ENCODE measurements around the gene MYO10.
"Not testable (repeated sequence)": the region's sequence is repeated elsewhere in the genome, so short reads cannot be mapped to it uniquely, and the experiment has no call there.

MYO10 gene

DNA sequence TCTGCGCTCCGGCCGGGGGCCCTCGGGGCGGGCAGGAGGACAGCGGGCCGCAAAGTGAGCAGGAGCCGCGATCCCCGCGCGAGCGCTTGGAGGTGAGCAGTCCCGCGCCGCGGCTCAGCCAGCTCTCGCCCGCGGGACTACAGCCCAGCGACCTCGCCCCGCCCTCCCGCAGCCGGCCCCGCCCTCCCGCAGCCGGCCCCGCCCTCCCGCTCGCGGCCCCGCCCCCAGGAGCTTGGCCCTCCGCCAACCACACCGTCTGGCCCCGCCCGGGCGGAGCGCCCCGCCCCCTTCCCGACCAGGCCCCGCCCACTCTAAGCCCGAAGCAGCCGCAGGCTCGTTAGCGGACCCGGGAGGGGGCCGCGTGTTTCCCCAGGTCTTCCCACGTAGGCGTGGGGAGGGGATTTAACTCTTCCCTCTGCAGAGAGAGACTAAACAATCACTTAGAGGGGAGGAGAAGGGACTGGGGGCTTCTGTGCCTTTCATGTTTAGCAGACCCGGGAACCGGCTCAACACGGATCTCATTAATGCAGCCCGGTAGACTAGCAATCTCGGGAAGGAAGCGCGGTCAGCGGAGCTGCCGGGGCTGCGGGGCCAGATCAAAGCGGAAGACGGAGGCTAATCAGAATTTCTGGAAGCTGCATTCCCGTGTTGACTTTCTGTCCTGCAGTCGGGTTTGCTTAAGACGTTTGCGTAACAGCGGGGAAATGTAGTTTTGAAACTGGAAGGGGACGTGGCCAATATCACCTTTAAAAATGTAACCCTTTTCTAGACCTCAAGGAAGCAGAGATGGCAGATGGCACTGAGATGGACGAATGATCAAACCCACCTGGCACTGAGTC lies at the start of gene MYO10:
Gene MYO10, minus strand, starts transcription at position 139 of the 839 bp plus-strand sequence. CDS start 480 bp downstream, outside the sequence.
- peak; percentile 43 to 74 for DNase-seq

DNA sequence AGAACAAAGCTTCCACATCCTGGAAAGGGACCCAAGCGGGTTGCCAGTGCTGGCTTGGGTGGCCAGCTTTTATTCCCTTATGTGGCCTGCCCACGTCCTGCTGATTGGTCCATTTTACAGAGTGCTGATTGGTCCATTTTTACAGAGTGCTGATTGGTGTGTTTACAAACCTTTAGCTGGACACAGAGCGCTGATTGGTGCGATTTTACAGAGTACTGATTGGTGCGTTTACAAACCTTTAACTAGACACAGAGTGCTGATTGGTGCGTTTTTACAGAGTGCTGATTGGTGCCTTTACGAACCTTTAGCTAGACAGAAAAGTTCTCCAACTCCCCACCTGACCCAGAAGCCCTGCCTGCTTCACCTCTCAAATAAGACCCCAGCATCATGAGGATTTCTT lies 49.2 kb upstream of the MYO10 start:
- DNase-seq = not testable (repeated sequence)

DNA sequence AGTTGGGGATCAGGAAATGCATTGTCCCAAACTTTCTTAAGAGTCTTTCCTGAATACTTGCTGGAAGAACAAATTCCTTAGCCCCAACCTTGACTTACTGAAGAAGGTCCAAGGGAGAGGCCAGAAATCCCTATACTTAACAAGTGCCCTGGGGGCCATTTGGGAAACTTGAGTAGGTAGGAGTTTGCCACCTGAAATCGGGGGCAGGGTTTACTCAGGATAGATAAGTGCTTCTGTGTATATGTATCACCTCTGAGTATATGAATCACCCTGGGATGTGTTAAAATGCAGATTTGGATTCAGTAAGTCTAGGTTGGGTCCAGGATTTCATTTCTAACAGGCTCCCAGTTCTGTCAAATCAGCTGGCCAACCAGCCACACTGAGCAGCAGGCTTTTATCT lies 47.9 kb upstream of the MYO10 start:
- DNase-seq = no peak

DNA sequence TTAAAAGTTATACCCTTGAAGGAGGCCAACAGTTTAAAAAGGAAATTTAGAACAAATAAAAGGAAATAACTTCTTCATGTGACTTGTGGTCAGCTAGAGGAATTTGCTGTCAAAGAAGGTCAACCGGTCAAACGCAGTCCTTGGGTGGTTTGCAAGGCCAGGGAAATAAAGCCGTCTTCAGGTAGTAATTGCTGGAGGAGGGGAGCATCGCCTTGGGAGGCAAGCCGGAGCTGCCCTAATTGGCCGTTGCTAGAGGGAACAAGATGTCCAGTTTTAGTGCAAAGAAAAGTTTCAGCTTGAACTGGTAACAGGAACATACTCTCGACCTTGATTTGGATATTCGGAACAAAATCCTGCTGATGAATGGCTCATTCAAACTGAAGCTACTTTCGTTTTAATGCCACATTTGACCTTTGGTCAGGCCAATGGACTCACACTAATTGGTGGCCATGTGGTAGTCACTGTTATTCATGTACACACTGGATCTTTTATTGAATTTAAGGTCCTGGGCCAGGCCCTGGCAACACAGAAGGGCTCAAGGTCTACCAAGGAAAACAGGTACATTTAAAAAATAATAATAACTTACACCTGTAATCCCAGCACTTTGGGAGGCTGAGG lies 47.0 kb upstream of the MYO10 start:
- DNase-seq = no peak

DNA sequence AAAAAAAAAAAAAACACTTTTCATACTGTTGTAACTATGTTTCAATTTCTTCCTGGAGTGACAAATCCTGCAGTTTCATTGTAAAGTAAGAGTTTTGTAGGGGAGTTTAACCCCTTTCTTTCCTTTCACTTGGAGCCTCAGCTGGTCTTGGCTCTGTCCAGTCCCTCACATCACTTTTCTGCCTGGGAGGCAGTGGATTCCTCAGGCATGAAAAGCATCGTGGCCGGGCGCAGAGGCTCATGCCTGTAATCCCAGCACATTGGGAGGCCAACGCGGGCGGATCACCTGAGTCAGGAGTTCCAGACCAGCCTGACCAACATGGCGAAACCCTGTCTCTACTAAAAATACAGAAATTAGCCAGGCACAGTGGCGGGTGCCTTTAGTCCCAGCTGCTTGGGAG lies 45.6 kb upstream of the MYO10 start:
- no peak for DNase-seq

DNA sequence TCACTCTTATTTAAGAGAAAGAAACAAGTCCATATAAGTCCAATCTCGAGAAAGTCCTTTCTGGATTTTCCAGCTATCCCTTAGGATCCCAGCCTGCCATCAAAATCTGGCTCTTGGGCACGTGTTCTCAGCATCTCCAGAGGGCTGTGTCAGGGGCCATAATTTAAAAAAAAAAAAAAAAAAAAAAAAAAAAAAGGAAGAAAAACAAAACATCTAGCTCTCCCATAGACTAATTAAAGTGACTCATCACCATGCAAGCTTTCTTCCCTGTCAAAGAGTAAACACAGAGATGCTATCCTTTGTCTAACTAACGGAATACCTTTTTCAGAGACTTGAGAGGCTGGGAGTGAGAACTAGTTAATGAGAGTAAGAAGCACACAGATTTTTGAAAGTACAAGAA lies 44.9 kb upstream of the MYO10 start:
- DNase-seq = no peak

DNA sequence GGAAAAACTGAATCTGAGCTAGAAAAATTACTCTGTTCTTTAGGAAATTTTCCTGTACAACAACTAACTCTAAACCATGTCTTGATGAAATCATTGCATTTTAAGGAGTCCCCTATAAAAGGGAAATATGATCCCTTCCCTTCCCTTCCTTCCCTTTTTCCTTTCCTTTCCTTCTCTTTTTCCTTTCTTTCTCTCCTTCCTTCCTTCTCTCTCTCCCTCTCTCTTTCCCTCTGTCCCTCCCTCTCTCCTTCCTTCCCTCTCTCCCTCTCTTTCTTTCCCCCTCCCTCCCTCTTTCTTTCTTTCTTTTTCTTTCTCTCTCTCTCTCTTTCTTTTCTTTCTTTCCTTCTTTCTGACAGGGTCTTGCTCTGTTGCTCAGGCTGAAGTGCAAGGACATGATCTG lies 42.2 kb upstream of the MYO10 start:
- DNase-seq = no peak

DNA sequence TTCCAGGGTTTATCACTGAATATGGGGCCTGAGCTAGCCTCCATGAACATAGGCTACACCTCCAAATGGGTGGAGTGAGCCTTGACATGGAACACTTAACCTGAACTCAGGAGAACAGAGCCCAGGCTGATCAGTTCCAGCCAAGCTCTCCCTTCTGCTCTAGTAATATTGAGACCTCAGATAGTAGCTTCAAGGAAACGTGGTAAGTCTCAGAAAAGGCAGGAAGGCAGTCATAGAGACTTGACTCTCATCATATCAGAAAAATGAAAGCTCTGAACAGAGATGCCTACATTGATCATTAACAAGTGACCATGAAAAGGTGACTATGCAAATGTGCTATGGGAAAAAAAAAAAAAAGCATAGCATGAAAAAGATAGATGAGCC lies 40.5 kb upstream of the MYO10 start:
- no peak for DNase-seq

DNA sequence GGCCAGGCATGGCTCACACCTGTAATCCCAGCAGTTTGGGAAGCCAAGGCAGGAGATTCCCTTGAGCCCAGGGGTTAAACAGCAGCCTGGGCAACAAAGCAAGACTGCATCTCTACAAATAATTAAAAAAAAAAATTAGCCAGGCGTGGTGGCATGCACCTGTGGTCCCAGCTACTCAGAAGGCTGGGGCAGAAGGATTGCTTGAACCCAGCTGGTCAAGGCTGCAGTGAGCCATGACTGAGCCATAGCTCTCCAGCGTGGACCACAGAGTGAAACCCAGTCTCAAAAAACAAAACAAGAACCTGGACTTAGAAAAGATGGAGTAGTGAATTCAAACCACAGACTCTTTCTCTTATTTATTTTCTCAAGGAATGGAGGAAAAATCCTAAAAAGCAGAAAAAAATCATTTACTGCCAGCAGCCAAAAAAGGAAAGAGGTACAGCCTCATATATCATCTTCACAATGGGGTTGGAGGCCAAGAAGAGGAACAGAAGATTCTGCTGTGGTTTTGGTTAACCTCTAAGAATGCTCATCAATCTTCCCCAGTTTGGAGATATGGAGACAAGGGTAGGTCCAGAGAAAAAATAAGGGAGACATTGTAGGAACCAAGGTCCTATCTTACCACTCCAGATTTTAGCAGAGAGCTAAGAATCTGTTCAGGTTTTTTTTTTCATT lies 40.0 kb upstream of the MYO10 start:
- DNase-seq = no peak

DNA sequence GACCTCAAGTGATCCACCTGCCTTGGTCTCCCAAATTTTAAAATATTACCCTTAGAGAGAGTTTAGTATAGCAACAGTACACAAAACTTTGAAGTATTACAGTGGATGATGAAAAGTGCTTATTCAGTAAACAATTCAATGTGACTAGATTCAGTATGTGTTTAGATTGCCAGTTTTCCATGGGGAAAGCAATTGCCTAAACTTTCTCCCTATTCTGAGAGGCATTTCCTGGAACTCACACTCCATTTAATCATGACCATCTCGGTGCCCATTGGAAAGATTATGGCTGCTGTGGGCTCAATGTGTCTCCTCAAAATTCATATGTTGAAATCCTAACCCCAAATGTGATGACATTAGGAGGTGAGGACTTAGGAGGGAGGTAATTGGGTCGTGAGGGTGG lies 38.9 kb upstream of the MYO10 start:
- DNase-seq = no peak

DNA sequence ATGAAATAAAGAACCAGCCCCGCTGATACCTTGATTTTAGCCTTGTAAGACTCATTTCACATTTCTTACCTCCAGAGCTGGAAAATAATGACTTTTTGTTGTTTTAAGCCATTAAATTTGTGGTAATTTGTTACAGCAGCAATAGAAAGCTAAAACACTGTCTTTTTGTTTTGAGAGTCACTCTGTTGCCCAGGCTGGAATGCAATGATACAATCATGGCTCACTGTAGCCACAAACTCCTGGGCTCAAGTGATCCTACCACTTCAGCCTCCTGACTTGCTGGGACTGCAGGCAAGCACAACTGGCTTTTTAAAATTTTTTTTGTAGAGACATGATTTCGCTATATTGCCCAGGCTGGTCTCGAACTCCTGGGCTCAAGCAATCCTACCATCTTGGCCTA lies 34.7 kb upstream of the MYO10 start:
- DNase-seq = no peak

DNA sequence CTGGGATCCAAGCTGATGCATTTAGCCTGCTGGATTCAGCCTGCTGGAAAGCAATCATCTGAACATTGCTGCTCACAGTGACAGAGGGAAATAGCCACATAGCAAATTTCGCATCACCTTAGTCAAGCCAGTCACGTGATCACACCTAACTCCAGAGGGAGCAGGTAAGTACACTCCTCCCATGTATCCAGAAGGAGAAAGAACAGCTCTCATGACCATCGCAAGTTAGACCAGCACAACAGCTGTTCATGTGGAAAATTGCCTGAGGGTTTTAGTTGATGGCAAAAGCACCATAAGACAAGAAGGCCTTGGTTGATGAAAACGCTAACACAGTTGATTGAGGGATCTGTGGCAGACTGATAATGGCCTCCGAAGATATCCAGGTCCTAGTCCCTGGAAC lies 34.2 kb upstream of the MYO10 start:
- no peak for DNase-seq

DNA sequence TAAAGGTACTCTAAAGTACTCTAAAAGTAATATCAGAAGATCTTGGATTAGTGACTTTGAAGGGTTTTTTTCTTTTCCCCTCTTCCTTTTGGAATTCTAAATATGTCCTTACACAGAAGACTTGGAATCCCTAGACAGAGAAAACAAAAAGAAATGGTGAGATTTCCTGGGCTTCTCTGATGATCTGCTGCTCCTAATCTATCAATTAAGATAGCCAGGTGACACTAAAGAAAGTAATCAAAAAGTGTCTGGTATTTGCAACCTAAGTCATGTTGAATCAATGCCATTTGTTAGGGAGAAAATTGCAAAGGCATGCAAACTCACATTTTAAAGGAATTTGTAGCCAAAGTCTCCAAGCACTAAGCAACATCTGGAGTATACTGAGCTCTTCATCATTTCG lies 29.5 kb upstream of the MYO10 start:
- DNase-seq = no peak

DNA sequence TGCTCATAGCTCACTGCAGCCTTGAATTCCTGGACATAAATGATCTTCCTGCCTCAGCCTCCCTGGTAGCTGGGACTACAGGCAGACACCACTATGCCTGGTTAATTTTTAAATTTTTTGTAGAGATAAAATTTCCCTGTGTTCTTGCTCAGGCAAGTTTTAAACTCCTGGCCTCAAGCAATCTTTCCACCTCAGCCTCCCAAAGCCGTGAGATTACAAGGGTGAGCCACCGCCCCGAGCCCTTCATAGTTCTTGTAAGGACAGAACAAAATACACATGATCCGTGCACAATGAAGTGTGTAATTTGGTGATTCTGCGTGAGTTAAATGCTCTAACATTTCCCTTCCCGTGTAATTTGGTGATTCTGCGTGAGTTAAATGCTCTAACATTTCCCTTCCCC lies 27.7 kb upstream of the MYO10 start:
- DNase-seq = no peak

DNA sequence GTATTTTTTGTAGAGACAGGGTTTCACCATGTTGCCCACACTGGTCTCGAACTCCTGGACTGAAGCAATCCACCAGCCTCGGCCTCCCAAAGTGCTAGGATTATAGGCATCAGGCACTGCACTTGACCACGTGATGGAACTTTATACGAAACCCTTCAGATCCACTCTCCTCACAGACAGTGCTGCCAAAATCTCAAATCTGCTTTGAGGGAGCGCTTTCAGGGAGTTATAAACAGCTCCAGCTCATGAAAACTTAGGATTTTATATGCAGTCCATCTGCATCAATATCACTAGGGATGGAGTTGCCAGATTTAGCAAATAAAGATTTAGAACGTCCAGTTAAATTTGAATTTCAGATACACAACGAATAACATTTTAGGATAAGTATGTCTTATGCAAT lies 25.0 kb upstream of the MYO10 start:
- no peak for DNase-seq

DNA sequence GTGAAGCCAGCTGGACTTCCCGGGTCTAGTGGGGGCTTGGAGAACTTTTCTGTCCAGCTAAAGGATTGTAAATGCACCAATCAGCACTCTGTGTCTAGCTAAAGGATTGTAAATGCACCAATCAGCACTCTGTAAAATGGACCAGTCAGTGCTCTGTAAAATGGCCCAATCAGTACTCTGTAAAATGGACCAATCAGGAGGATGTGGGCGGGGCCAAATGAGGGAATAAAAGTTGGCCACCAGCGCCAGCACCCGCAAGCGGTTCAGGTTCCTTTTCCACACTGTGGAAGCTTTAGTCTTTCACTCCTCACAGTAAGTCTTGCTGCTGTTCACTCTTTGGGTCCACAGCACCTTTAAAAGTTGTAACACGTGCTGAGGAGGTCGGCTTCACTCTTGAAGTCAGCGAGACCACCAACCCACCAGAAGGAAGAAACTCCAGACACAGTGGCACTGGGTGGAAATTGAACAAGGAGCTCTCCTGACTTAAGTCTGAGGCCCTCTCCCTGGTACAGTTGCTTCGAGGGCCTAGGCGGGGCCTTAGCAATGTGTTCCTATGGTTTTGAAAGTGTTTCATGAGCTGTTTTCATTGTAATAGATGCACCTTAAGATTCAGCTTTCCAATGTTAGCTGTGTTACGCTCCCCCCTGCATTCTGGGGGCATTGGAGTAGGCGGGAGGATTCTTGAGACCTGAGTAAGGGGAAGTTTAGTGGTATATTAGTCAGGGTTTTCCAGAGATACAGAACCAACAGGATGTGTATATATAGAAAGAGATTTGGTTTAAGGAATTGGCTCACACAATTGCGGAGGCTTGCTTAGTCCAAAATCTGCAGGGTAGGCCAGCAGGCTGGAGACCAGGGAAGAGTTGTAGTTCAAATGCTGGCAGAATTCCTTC lies 21.5 kb upstream of the MYO10 start:
- no peak for DNase-seq

DNA sequence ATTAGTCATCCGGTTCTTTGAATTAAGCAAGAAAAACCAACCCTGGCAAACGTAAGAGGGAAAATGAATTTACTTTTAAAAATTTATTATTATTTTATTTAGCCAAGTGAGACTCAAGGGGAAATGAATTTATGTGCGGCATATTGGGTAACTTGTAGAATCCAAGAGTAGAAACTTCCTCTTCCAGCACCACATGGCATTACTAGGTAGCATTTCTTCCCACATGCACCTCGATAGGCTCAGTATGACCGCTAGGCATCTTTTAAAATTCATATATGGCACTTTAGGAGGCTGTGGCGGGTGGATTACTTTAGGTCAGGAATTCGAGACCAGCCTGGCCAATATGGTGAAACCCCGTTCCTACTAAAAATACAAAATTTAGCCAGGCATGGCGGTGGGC lies 17.6 kb upstream of the MYO10 start:
- no peak for DNase-seq

DNA sequence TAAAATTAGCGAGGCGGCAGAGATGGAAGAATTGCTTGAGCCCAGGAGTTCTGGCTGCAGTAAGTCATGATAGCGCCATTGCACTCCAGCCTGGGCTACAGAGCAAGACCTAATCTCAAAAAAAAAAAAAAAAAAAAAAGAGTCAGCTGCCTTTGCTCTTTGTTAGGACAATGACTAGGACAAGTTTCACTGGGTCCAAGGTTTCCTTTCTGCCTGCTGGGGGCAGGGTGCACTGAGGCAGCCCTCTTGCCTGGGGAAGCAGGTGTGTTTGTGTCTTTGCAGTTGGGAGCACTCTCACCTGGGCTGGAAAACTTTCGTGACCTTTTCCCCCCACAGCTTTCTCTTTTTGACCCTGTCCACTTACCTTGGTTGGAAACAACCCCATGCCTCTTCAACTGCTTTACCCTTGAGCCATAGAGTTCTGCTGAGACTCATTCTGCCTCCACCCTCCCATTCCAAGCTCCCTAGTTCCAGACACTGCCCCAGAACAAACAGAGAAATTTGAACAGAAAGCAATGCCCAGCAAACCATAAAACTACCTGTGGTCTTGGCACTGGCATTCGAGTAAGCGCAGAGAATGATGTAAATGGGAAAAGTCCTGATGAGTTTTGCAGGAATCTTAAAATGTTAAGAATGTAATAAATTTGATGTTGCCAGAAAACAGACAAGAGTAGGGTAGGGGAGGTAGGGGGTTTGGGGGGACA lies 17.0 kb upstream of the MYO10 start:
- no peak for DNase-seq

DNA sequence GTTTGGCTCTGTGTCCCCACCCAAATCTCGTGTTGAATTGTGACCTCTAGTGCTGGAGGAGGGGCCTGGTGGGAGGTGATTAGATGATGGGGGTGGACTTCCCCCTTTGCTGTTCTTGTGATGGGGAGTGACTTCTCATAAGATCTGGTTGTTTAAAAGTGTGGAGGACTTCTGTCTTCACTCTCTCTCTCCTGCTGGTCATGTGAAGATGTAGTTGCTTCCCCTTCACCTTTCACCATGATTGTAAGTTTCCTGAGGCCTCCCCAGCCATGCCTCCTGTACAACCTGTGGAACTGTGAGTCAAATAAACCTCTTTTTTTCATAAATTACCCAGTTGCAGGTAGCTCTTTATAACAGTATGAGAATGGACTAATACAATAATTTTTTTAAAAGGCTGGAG lies 10.6 kb upstream of the MYO10 start:
- DNase-seq = no peak

DNA sequence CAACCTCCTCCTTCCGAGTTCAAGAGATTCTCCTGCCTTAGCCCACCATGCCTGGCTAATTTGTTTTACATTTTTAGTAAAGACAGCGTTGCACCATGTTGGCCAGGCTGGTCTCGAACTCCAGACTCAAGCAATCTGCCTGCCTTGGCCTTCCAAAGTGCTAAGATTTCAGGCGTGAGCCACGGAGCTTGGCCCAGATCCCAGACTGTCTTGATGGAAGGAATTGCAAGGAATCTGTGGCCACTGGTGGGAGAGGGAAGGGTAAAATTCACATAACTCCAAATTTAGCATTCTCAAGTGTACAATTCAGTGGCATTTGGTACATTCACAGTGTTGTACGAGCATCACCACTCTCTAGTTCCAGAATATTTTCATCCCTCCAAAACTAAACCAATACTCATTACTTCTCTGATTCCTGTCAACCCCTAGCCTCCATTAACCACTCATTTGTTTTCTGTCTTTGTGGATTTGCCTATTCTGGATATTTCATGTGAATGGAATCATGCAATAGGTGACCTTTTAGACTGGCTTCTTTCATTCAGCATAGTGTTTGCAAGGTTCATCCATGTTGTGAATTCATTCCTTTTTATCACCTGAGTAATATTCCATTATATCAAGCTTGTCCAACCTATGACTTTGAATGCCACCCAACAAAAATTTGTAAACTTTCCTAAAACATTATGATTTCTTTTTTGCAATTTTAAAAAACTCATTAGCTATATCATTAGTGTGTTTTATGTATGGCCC lies 8.9 kb upstream of the MYO10 start:
- DNase-seq = no peak

DNA sequence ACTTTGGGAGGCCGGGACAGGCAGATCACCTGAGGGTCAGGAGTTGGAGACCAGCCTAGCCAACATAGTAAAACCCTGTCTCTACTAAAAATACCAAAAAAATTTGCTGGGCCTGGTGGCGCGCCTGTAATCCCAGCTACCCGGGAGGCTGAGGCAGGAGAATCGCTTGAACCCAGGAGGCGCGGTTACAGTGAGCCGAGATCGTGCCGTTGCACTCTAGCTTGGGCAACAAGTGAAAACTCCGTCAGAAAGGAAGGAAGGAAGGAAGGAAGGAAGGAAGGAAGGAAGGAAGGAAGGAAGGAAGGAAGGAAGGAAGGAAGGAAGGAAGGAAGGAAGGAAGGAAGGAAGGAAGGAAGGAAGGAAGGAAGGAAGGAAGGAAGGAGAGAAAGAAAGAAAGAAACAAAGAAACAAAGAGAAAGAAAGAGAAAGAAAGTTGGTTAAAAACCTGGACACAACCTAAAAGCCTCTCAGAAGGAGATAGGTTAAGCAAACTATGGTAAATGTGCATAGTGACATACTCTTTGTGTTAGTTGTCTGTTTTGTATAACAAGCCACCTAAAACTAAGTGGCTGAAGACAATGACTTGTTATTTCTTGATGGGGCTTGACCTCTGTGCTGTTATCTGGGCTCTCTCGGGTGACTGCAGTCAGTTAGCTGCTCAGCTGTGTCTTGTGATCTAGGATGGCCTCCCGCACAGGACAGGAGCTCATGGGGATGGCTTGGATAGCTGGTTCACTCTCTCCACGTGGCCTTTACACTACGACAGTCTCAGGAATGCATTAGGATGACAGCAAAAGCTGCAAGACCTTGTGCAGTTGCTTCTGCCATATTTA lies 8.0 kb upstream of the MYO10 start:
- DNase-seq = no peak
